Keratinocyte (primary cell): ENCODE results near the gene ZNF467. TPM values are rescaled to one million over a fixed set of nuclear protein-coding genes. Genes with fewer than 3 reads are reported as not detected.

Experiments
- DNase-seq: peaks from one replicate; pipeline ENCODE4 v3.0.0-alpha.2; 2011; ENCODE audit warnings: low read depth, missing footprints, low spot score
- FAIRE-seq: peaks from 2 replicates; lab custom pipeline; 2011; peaks lifted over from hg19 to GRCh38; lab: Jason Lieb, UNC
- H2AFZ ChIP-seq: 2 replicates; pipeline ENCODE4 v1.6.0; 2012; ENCODE audit warnings: low read length, control low read depth, inconsistent platforms; ENCODE audit not compliant: control insufficient read depth
- H3K27ac ChIP-seq: 2 replicates; pipeline ENCODE4 v1.5.1; 2011; ENCODE audit warnings: low read length; ENCODE audit not compliant: control insufficient read depth, insufficient read depth
- H3K27me3 ChIP-seq: 3 replicates; pipeline ENCODE4 v1.6.0; 2011; ENCODE audit warnings: low read length; ENCODE audit not compliant: control insufficient read depth, insufficient read depth; ENCODE audit errors: extremely low read depth
- H3K36me3 ChIP-seq, 2 experiments: 2 replicates in 1 of 2; 3 replicates in 1 of 2; pipeline ENCODE4 v1.5.1; 2011; ENCODE audit warnings: low read length in 2 of 2, mild to moderate bottlenecking in 1 of 2; ENCODE audit not compliant: control insufficient read depth in 2 of 2, insufficient read depth in 2 of 2; ENCODE audit errors: extremely low read depth in 1 of 2
- H3K4me1 ChIP-seq: 3 replicates; pipeline ENCODE4 v1.5.1; 2011; ENCODE audit warnings: low read length; ENCODE audit not compliant: control insufficient read depth, insufficient read depth; ENCODE audit errors: extremely low read depth
- H3K4me2 ChIP-seq: 3 replicates; pipeline ENCODE4 v1.6.0; 2011; ENCODE audit warnings: low read depth, low read length; ENCODE audit not compliant: control insufficient read depth, insufficient read depth; ENCODE audit errors: extremely low read depth
- H3K4me3 ChIP-seq, 3 experiments: fragments of 200-600 bp in 1 of 3; sonication (generic) in 1 of 3; 2 replicates in 2 of 3; 3 replicates in 1 of 3; pipeline ENCODE4 v1.5.1; 2011 to 2016; ENCODE audit warnings: low read length in 3 of 3, mild to moderate bottlenecking in 3 of 3, control low read depth in 2 of 3, inconsistent platforms in 1 of 3, low read depth in 1 of 3, mixed read lengths in 1 of 3, mixed run types in 1 of 3, moderate library complexity in 1 of 3; ENCODE audit not compliant: control insufficient read depth in 2 of 3, insufficient read depth in 2 of 3; ENCODE audit errors: extremely low read depth in 1 of 3
- H3K79me2 ChIP-seq: 2 replicates; pipeline ENCODE4 v1.6.0; 2012; ENCODE audit warnings: low read length; ENCODE audit not compliant: control insufficient read depth, insufficient read depth
- H3K9ac ChIP-seq: 3 replicates; pipeline ENCODE4 v1.6.0; 2011; ENCODE audit warnings: low read length; ENCODE audit not compliant: control insufficient read depth, insufficient read depth; ENCODE audit errors: extremely low read depth
- H3K9me1 ChIP-seq: 3 replicates; pipeline ENCODE4 v1.6.0; 2011; ENCODE audit warnings: low read length; ENCODE audit not compliant: control insufficient read depth, insufficient read depth; ENCODE audit errors: extremely low read depth
- H3K9me3 ChIP-seq: 2 replicates; pipeline ENCODE4 v1.5.1; 2012; ENCODE audit warnings: low read depth, low read length; ENCODE audit not compliant: control insufficient read depth
- H4K20me1 ChIP-seq: 3 replicates; pipeline ENCODE4 v1.6.0; 2011; ENCODE audit warnings: low read length; ENCODE audit not compliant: control insufficient read depth, insufficient read depth; ENCODE audit errors: extremely low read depth
- EZH2 ChIP-seq: IDR thresholded peaks from one replicate; pipeline ENCODE4 v1.6.1; 2012; ENCODE audit warnings: inconsistent platforms, mild to moderate bottlenecking, low read length, moderate library complexity
- dilution Hi-C: fragments of 300-500 bp; cut with MboI; formaldehyde crosslinking; loops from one replicate; pipeline ENCODE4 v1.7.0; 2020; ENCODE audit warnings: low sequenced_read_pairs; ENCODE audit not compliant: extremely low pct_ligation_motif_present
- polyA plus RNA-seq, 5 experiments: library from polyadenylated mRNA; depleted of rRNA in 3 of 5; stranded (reverse) in 3 of 5; stranded (forward) in 1 of 5; unstranded in 1 of 5; fragments of >200 nt; gene quantifications; 1 replicate in 1 of 5; 2 replicates in 3 of 5; 3 replicates in 1 of 5; pipeline versions ENCODE4 v1.2.1 to v1.2.3, GENCODE V29; 2011 to 2012; ENCODE audit warnings: missing spikeins in 2 of 5, low read depth in 1 of 5, low replicate concordance in 1 of 5
- TF ChIP-seq, protein P1 (sequence below), 3 experiments: IDR thresholded peaks in 1 of 3; conservative IDR thresholded peaks in 1 of 3; optimal IDR thresholded peaks in 1 of 3; 2 replicates in 2 of 3; 3 replicates in 1 of 3; pipeline versions ENCODE3 to v1.5.1; 2011; ENCODE audit warnings: low read length in 3 of 3, mild to moderate bottlenecking in 3 of 3, moderate library complexity in 2 of 3, control low read depth in 1 of 3, inconsistent platforms in 1 of 3; ENCODE audit not compliant: insufficient read depth in 2 of 3; ENCODE audit errors: extremely low read depth in 1 of 3

ZNF467 gene
- polyA plus RNA-seq, 1 donor (not counting 4 experiments of a cell fraction or from before 2014, with no cell fraction given): 0.31 TPM

DNA sequence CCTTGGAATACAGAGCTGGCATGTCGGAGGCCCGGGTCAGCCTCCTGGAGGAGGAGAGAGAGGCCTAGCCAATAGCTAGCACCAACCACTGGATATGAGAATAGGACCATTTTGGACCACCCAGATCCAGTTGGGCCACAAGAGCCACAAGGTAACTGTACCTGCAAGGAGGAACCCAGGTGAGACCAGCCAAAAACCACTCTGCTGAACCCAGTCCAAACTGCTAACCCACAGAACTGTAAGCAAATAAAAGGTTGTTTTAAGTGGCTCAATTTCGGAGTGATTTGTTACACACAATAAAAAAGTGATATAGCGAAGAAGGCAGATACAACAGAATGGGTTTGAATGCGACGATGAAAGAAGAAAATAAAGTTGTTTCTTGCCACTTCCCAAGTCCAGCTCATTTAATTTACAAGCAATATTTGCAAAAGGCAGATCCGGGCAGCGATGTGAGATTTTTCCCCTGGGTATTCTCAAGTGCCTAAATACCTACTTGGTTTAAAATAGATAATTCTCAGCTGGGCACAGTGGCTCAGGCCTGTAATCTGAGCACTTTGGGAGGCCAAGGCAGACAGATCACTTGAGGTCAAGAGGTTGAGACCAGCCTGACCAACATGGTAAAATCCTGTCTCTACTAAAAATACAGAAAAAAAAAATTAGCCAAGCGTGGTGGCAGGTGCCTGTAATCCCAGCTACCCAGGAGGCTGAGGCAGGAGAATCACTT, 23.1 kb downstream of the ZNF467 start:
- no peaks in the 10 kb centered on the region for H3K79me2 ChIP-seq
- dilution Hi-C loops: no loop called here
- no peaks in the 10 kb centered on the region for H4K20me1 ChIP-seq
- no peaks in the 10 kb centered on the region for H3K9me1 ChIP-seq
- no peaks in the 10 kb centered on the region for H3K36me3 ChIP-seq
- no peaks in the 10 kb centered on the region for H3K27me3 ChIP-seq
- FAIRE-seq (no peak), DNase-seq (no peak)
- H3K9me3 ChIP-seq: no peaks in the 10 kb centered on the region
- H3K4me2 ChIP-seq: no peak overlapping the region
- H3K4me3 ChIP-seq: no peak overlapping the region
- no peak overlapping the region for H3K9ac ChIP-seq
- no peak overlapping the region for H2AFZ ChIP-seq
- H3K27ac ChIP-seq: no peak overlapping the region
- H3K4me1 ChIP-seq: no peaks in the 10 kb centered on the region
- no peak for TF ChIP-seq EZH2
- TF ChIP-seq, protein P1, sequence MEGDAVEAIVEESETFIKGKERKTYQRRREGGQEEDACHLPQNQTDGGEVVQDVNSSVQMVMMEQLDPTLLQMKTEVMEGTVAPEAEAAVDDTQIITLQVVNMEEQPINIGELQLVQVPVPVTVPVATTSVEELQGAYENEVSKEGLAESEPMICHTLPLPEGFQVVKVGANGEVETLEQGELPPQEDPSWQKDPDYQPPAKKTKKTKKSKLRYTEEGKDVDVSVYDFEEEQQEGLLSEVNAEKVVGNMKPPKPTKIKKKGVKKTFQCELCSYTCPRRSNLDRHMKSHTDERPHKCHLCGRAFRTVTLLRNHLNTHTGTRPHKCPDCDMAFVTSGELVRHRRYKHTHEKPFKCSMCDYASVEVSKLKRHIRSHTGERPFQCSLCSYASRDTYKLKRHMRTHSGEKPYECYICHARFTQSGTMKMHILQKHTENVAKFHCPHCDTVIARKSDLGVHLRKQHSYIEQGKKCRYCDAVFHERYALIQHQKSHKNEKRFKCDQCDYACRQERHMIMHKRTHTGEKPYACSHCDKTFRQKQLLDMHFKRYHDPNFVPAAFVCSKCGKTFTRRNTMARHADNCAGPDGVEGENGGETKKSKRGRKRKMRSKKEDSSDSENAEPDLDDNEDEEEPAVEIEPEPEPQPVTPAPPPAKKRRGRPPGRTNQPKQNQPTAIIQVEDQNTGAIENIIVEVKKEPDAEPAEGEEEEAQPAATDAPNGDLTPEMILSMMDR (optimal IDR thresholded peaks at IDR 0.05 in 1 of 3, IDR thresholded peaks at IDR 0.05 in 1 of 3, conservative IDR thresholded peaks at IDR 0.05 in 1 of 3; ENCODE audit: extremely low read depth in 1 of 3, insufficient read depth in 2 of 3, low read length in 3 of 3): no peak

DNA sequence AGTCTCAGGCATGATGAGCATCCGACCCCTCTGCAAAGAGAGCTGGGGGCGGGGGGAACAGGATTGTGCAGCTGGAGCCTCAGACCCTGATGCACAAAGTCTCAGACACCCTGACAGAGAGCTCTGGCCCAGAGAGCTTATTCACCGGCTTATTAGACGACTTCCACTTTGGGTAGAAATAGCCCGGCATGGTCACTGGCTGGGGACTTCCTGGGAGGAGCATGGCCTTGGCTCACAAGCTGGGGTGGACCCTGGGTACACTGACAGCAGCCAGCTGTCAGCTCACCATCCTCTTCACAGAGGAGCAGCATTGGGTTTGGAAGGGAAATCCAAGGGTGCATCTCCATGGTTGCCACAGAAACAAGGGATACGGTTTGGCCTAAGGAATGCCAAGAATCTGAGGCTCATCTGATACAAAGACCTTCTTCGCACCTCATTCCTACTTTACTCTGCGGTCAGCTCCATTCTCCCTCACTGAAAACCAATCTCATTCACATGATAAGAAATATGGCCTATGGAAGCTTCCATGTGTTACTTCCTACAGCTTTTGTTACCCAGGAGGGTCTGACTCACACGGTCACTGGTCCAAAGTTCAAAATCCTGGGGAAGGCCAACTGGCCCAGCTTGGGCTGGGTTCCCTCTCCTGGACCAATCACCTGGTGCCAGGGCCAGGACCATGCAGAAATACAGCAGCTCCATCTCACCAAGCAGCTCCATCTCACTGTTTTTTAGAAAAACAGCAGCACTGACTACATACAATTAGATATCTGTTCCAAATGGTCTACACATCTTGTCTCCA, 25.1 kb downstream of the ZNF467 start:
- Histone ChIP-seq H4K20me1 (no peaks in the 10 kb centered on the region), H3K4me3 (no peak overlapping the region), H3K79me2 (no peaks in the 10 kb centered on the region), H3K27ac (no peak overlapping the region), H2AFZ (no peak overlapping the region), H3K4me2 (no peak overlapping the region), H3K27me3 (no peaks in the 10 kb centered on the region), H3K36me3 (no peaks in the 10 kb centered on the region), H3K9ac (no peak overlapping the region), H3K4me1 (no peaks in the 10 kb centered on the region), H3K9me3 (no peaks in the 10 kb centered on the region), H3K9me1 (no peaks in the 10 kb centered on the region)
- dilution Hi-C loops: loop anchor here (5.0 kb wide), 1 partner anchor 86 kb away; no protein-coding TSS in a partner anchor
- DNase-seq (no peak), FAIRE-seq (no peak)
- no peak for TF ChIP-seq EZH2
- TF ChIP-seq, protein P1 (optimal IDR thresholded peaks at IDR 0.05 in 1 of 3, IDR thresholded peaks at IDR 0.05 in 1 of 3, conservative IDR thresholded peaks at IDR 0.05 in 1 of 3; ENCODE audit: extremely low read depth in 1 of 3, insufficient read depth in 2 of 3, low read length in 3 of 3): no peak
